Lower lobe of right lung (tissue), 2 donors: ENCODE data around the gene CDK15. TPM values are rescaled to one million over a fixed set of nuclear protein-coding genes. Genes with fewer than 3 reads are reported as not detected.
A peak's percentile ranks its signal among the peaks of the same experiment; 100 is the strongest.

ENCODE experiments used
- ATAC-seq, 2 donors: fragments of 200-7000 bp; cut with Tn5 transposase; one replicate each; pipeline ENCODE4 v1.9.1; 2020 to 2022; ENCODE audit warnings: mild to moderate bottlenecking in 2 of 2, moderate library complexity in 2 of 2
- DNase-seq: peaks from one replicate; pipeline ENCODE4 v3.0.0-alpha.2; 2020
- H3K27ac ChIP-seq: fragments of 200-600 bp; one replicate; pipeline ENCODE4 v1.8.0; 2022
- H3K27me3 ChIP-seq: fragments of 200-600 bp; one replicate; pipeline ENCODE4 v1.8.0; 2022; ENCODE audit warnings: low read depth
- H3K36me3 ChIP-seq: fragments of 200-600 bp; one replicate; pipeline ENCODE4 v1.8.0; 2022; ENCODE audit warnings: mild to moderate bottlenecking
- H3K4me1 ChIP-seq: fragments of 200-600 bp; one replicate; pipeline ENCODE4 v1.8.0; 2022
- H3K4me3 ChIP-seq: fragments of 200-600 bp; one replicate; pipeline ENCODE4 v1.8.0; 2022; ENCODE audit warnings: mild to moderate bottlenecking
- H3K9me3 ChIP-seq: fragments of 200-600 bp; one replicate; pipeline ENCODE4 v1.8.0; 2022
- intact Hi-C: fragments of 100-400 bp; cut with DNase I; formaldehyde crosslinking; loops from one replicate; pipeline ENCODE4 v1.11.0; 2022
- total RNA-seq: library from RNA; stranded (reverse); fragmentation: NEBNext Ultra II Directional; extraction: Animal tissue kit (Norgen Biotek cat#: 25700); gene quantifications from one replicate; pipeline ENCODE4 v1.2.1, GENCODE V29; 2021
- TF ChIP-seq, protein P1 (sequence below): fragments of 200-600 bp; IDR thresholded peaks from one replicate; pipeline ENCODE4 v1.8.0; 2022; ENCODE audit warnings: antibody characterized with exemption, mild to moderate bottlenecking
- donor health status: DM: no; HTN: yes; CAD: no; lungs with severe emphysema.

CDK15 gene
- total RNA-seq, 1 donor from 2014 or later = 4.5 TPM

DNA sequence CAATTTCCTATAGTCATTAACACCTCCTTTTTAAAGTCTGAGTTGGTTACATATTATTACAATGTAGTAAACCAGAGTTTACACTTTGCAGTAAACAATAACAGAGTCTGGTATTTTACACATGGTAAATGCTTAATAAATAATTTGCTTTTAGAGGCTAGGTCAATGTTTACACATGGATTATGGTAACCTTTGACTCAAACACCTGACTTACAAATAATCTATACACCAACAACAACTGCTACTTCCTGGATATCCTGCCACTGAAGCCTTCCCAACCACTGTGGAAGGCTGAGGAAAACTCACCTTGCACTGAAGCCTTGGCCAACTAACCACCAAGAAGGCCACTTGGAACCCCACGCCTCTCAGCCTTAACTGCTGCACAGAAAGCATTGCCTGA, 31.0 kb upstream of the CDK15 start:
- intact Hi-C loops = no loop called here
- no peak for ATAC-seq
- H3K4me1 ChIP-seq = peaks cover 23% of the 10 kb centered on the region

DNA sequence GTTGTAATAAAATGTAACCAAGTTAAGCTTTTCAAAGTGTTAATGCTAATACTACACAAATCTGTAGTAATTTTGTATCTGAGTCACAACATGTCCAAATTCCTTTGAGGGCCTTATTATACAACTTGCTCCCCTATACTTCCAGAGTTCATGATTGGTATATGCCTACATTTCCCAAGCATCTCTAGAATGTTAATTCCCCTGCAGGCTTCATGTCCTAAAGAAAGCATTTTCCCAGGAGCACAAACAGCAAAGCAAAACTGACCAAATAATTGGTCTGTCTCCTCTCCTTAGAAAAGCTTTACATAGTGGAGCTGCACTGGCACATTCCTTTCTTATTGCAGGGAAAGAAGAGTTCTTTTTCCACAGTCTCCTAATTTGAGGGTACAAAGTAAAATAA, 29.3 kb upstream of the CDK15 start:
- TF ChIP-seq, protein P1, sequence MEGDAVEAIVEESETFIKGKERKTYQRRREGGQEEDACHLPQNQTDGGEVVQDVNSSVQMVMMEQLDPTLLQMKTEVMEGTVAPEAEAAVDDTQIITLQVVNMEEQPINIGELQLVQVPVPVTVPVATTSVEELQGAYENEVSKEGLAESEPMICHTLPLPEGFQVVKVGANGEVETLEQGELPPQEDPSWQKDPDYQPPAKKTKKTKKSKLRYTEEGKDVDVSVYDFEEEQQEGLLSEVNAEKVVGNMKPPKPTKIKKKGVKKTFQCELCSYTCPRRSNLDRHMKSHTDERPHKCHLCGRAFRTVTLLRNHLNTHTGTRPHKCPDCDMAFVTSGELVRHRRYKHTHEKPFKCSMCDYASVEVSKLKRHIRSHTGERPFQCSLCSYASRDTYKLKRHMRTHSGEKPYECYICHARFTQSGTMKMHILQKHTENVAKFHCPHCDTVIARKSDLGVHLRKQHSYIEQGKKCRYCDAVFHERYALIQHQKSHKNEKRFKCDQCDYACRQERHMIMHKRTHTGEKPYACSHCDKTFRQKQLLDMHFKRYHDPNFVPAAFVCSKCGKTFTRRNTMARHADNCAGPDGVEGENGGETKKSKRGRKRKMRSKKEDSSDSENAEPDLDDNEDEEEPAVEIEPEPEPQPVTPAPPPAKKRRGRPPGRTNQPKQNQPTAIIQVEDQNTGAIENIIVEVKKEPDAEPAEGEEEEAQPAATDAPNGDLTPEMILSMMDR = no peak
- H3K4me3 ChIP-seq = no peak overlapping the region
- peaks cover 23% of the 10 kb centered on the region for H3K4me1 ChIP-seq
- no peaks in the 10 kb centered on the region for H3K27me3 ChIP-seq
- DNase-seq (no peak), ATAC-seq (no peak)
- no peaks in the 10 kb centered on the region for H3K36me3 ChIP-seq
- no peak overlapping the region for H3K27ac ChIP-seq
- intact Hi-C loops = no loop called here
- H3K9me3 ChIP-seq = no peaks in the 10 kb centered on the region

More for the DNA sequence above, 31.0 kb upstream of the CDK15 start:
- Histone ChIP-seq H3K27ac (no peak overlapping the region), H3K4me3 (no peak overlapping the region), H3K36me3 (no peaks in the 10 kb centered on the region), H3K27me3 (no peaks in the 10 kb centered on the region), H3K9me3 (no peaks in the 10 kb centered on the region)
- TF ChIP-seq, protein P1 = no peak
- DNase-seq = no peak

DNA sequence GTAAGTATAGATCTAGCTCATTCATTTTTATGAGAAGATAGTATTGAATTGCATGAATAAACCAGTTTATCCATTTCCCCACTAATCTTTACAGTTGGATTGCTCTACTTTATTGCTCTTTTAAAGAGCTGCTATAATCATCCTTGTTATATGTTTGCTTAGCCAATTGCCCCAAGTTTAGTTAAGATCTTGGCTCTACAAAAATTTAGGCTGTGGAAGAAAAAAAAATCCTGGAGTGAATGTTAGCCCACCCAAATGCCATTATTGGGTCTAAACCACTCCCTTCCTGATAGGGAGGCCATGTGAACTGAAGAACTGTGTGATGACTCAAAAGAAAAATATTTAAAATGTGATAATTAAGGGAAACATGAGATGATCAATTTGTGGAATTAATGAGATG, 28.5 kb upstream of the CDK15 start:
- DNase-seq (no peak), ATAC-seq (no peak)
- intact Hi-C loops = no loop called here
- Histone ChIP-seq H3K4me1 (peaks cover 23% of the 10 kb centered on the region), H3K4me3 (no peak overlapping the region), H3K27ac (no peak overlapping the region), H3K36me3 (no peaks in the 10 kb centered on the region), H3K9me3 (no peaks in the 10 kb centered on the region), H3K27me3 (no peaks in the 10 kb centered on the region)
- TF ChIP-seq, protein P1 = no peak

DNA sequence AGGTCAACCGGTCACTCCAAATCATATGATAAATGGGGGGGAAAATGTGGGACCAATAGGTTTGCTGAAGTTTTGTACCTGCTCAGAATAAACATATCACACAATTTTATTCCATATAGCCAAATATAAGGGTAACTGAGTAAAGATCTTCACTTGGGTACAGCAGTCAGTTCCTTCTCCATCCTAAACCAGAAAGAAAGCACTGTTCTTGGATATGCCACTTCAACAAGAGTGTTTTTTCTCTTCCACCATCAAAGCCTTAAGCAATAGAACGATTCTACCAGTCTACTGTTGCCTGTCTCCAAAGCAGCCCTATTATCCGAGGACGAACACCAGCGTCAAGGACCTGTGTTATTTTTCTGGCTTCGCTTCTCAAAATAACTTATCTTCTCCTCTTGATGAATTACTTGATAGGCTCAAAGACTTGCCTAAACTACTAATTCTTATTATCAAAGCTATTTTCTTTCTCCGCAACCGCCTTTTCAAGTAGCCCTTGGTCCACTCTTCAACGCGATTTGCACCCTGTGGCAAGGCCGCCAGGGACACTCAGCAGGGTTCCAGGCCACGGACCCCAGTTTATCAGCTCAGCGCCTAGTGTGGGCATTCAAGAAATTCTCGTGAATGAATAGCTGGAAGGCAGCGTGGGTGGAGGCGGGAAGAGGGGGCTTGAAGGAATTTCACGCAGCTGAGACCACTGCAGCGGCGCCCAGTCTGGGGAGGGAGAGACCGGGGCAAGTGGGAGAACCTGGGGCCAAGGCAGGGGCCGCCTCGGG, 26.2 kb upstream of the CDK15 start:
- DNase-seq = no peak

DNA sequence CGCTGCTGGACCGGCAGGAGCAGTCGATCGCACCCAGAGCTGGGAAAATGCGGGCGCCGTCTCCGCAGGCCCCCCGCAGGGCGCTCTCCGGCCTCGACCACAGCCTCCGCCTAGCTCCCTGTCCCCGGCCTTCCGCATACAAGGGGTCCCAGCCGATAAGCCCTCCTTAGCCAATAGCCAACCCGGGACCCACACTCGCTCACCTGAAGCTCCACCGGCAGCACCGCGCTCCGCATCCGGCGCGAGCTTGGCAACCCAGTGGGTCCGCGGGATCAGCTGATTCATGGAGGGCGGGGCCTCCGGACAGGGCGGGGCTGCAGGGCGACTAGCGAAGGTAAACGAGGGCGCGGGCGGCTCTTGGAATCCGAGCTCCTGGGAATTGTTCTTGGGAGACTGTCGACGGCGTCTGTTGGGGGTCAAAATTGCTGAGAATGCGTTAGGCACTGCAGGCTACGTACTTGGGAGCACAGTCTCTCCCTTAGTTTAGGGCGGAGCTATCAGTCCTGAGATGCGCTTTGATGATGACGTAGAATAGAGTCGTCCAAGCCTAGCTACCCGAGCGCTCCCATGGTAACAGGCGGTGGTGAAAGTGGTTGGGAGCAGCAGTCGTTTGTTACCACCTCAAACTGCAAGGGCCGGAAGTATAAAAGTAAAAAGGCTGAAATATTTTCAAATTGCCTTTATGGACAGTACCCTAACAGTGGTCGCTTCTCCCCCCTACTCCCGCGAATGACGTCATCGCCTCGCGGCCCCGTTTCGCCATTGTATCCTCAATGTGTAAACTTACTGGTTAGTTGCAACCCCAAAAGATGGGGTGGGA, 25.5 kb upstream of the CDK15 start, which contains the start of gene ALS2:
Gene ALS2, minus strand, starts transcription at position 260 of the 820 bp plus-strand sequence. CDS start 12,048 bp downstream, outside the sequence.
- H3K9me3 ChIP-seq = no peaks in the 10 kb centered on the region
- H3K4me3 ChIP-seq = peak within 1 kb of the TSS; percentile 95
- TF ChIP-seq, protein P1 = no peak
- ATAC-seq = peak; percentile 97 to 98
- H3K27me3 ChIP-seq = no peaks in the 10 kb centered on the region
- no peaks in the 10 kb centered on the region for H3K36me3 ChIP-seq
- H3K27ac ChIP-seq = peak within 1 kb of the TSS; percentile 91
- H3K4me1 ChIP-seq = peaks cover 23% of the 10 kb centered on the region
- peak; percentile 98 for DNase-seq
- intact Hi-C loops = no loop called here

More for the DNA sequence above, 26.2 kb upstream of the CDK15 start:
- H3K27me3 ChIP-seq = no peaks in the 10 kb centered on the region
- peaks cover 23% of the 10 kb centered on the region for H3K4me1 ChIP-seq
- peak overlapping the region; percentile 95 for H3K4me3 ChIP-seq
- no peaks in the 10 kb centered on the region for H3K9me3 ChIP-seq
- TF ChIP-seq, protein P1 = no peak
- ATAC-seq = peak; percentile 41 to 49
- H3K36me3 ChIP-seq = no peaks in the 10 kb centered on the region
- intact Hi-C loops = no loop called here
- H3K27ac ChIP-seq = peak overlapping the region; percentile 91
